GM23338 (cell line): ENCODE results near the gene SREK1IP1. TPM values are rescaled to one million over a fixed set of nuclear protein-coding genes. Genes with fewer than 3 reads are reported as not detected.

Source experiments
- ATAC-seq: fragments of 200-7000 bp; cut with Tn5 transposase; 3 replicates; pipeline ENCODE4 v1.9.1; 2020
- DNase-seq: peaks from one replicate; pipeline ENCODE4 v3.0.0-alpha.2; 2015; ENCODE audit warnings: low spot score
- H2AFZ ChIP-seq: fragments of 200-600 bp; sonication (generic); 2 replicates; pipeline ENCODE4 v1.8.0; 2016; ENCODE audit warnings: antibody characterized with exemption, mild to moderate bottlenecking, moderate library complexity
- H3F3A ChIP-seq: fragments of 200-600 bp; sonication (generic); replicated peaks from 2 replicates; pipeline ENCODE4 v1.8.0; 2017; ENCODE audit warnings: antibody characterized with exemption, mixed run types, low read depth
- H3K27ac ChIP-seq: fragments of 200-600 bp; sonication (generic); 2 replicates; pipeline ENCODE4 v1.6.1; 2016; ENCODE audit warnings: low read depth
- H3K27me3 ChIP-seq: fragments of 200-600 bp; sonication (generic); 2 replicates; pipeline ENCODE4 v1.8.0; 2016; ENCODE audit warnings: mild to moderate bottlenecking, mixed run types, moderate library complexity; ENCODE audit not compliant: insufficient read depth
- H3K36me3 ChIP-seq: fragments of 200-600 bp; sonication (generic); 2 replicates; pipeline ENCODE4 v1.8.0; 2016; ENCODE audit warnings: mild to moderate bottlenecking; ENCODE audit not compliant: insufficient read depth
- H3K4me1 ChIP-seq: fragments of 200-600 bp; sonication (generic); 2 replicates; pipeline ENCODE4 v1.8.0; 2016; ENCODE audit warnings: mild to moderate bottlenecking, moderate library complexity; ENCODE audit not compliant: insufficient read depth
- H3K4me2 ChIP-seq: fragments of 200-600 bp; sonication (generic); 2 replicates; pipeline ENCODE4 v1.7.1; 2017; ENCODE audit warnings: mixed run types
- H3K4me3 ChIP-seq: fragments of 200-600 bp; sonication (generic); 2 replicates; pipeline ENCODE4 v1.6.1; 2016; ENCODE audit warnings: mixed run types
- H3K79me2 ChIP-seq: fragments of 200-600 bp; sonication (generic); replicated peaks from 2 replicates; pipeline ENCODE4 v1.8.0; 2017; ENCODE audit warnings: mild to moderate bottlenecking; ENCODE audit not compliant: insufficient read depth
- H3K9me2 ChIP-seq: fragments of 200-600 bp; sonication (generic); 2 replicates; pipeline ENCODE4 v1.8.0; 2017; ENCODE audit not compliant: insufficient read depth
- H4K20me1 ChIP-seq: fragments of 200-600 bp; sonication (generic); replicated peaks from 2 replicates; pipeline ENCODE4 v1.8.0; 2017; ENCODE audit warnings: mild to moderate bottlenecking; ENCODE audit not compliant: insufficient read depth
- H3K27ac Mint-ChIP-seq: 2 replicates; pipeline ENCODE4 v1.8.0; 2020; ENCODE audit warnings: inconsistent platforms, mild to moderate bottlenecking, moderate library complexity, mixed read lengths
- H3K27me3 Mint-ChIP-seq: 3 replicates; pipeline ENCODE4 v1.8.0; 2022; ENCODE audit warnings: low read depth, mild to moderate bottlenecking, moderate library complexity, mixed read lengths, inconsistent platforms; ENCODE audit not compliant: insufficient read depth, poor library complexity
- H3K36me3 Mint-ChIP-seq: 3 replicates; pipeline ENCODE4 v1.8.0; 2021; ENCODE audit warnings: low read depth, mild to moderate bottlenecking, inconsistent platforms, moderate library complexity, mixed read lengths
- H3K4me1 Mint-ChIP-seq: 3 replicates; pipeline ENCODE4 v1.8.0; 2020; ENCODE audit warnings: mild to moderate bottlenecking, inconsistent platforms, mixed read lengths
- H3K4me3 Mint-ChIP-seq: 3 replicates; pipeline ENCODE4 v1.8.0; 2021; ENCODE audit warnings: moderate library complexity, mild to moderate bottlenecking, inconsistent platforms, mixed read lengths
- H3K9me3 Mint-ChIP-seq: 3 replicates; pipeline ENCODE4 v1.8.0; 2020; ENCODE audit warnings: moderate library complexity, mild to moderate bottlenecking, inconsistent platforms, mixed read lengths
- CREB1 ChIP-seq: fragments of 250-450 bp; sonication (Bioruptor Pico); IDR thresholded peaks from 2 replicates; pipeline ENCODE4 v1.5.0; 2020; ENCODE audit warnings: low read depth, mild to moderate bottlenecking, moderate library complexity
- EZH2phosphoT487 ChIP-seq: fragments of 200-600 bp; sonication (generic); IDR thresholded peaks from one replicate; pipeline ENCODE4 v1.8.1; 2018; ENCODE audit warnings: antibody characterized with exemption; ENCODE audit not compliant: unreplicated experiment
- polyA plus RNA-seq: library from polyadenylated mRNA; unstranded; fragments of >200 nt; fragmentation: Nextera tagmentation; extraction: Ambion mirVana; gene quantifications from 2 replicates; pipeline ENCODE4 v1.2.1, GENCODE V29; 2016
- total RNA-seq: library from RNA; depleted of rRNA; stranded (reverse); fragments of >200 nt; shearing (Covaris generic); gene quantifications from 2 replicates; pipeline ENCODE4 v1.2.3, GENCODE V29; 2014
- TF ChIP-seq, protein P1 (sequence below): fragments of 250-450 bp; sonication (Bioruptor Pico); IDR thresholded peaks from 2 replicates; pipeline ENCODE4 v1.5.0; 2020; ENCODE audit warnings: mild to moderate bottlenecking, moderate library complexity

The SREK1IP1 gene
- total and polyA plus RNA-seq, 2 experiments from 2014 or later, result 16.7 to 137 TPM

DNA sequence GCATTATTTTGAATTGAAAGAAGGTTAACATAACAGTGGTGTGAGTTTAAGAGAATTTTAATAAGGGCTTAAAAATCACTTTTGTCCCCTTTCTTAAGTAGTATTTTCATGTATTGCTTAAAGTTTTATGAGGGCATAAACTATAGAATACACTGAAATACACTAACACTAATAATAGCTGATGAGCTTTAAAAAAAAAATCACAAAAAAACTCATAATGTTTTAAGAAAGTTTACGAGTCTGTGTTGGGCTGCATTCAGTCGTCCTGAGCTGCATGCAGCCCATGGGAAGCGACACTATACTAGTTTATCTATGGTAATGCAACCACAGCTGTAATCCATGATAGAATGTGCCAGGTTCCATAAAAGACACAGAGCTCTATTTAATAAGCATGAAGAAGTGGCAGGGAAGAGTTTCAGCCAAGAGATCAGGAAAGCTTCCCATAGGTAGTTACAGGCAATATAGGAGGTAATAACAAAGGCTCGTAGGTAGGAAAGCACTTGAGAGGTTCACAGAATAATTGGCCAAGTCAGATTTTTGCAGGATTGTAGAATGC is 4.5 kb downstream of the SREK1IP1 start:
- H3K4me1 Mint-ChIP-seq, result peaks cover 34% of the 10 kb centered on the region

More for the DNA sequence above, 4.5 kb downstream of the SREK1IP1 start:
- Histone ChIP-seq H3K4me3 (no peak overlapping the region), H3K4me2 (no peak overlapping the region), H2AFZ (no peak overlapping the region), H3K4me1 (peaks cover 14% of the 10 kb centered on the region), H3K9me2 (no peaks in the 10 kb centered on the region), H3K36me3 (no peaks in the 10 kb centered on the region; the same call in none of the 2 replicates), H3F3A (no peaks in the 10 kb centered on the region), H3K27me3 (no peaks in the 10 kb centered on the region), H3K79me2 (peaks cover 93% of the 10 kb centered on the region), H4K20me1 (peaks cover 7% of the 10 kb centered on the region; the same call in 1 of the 2 replicates), H3K27ac (no peak overlapping the region)
- no peak overlapping the region for H3K4me3 Mint-ChIP-seq
- TF ChIP-seq CREB1 (CRISPR knock-in tag) (no peak), EZH2phosphoT487 (no peak)
- TF ChIP-seq, protein P1, sequence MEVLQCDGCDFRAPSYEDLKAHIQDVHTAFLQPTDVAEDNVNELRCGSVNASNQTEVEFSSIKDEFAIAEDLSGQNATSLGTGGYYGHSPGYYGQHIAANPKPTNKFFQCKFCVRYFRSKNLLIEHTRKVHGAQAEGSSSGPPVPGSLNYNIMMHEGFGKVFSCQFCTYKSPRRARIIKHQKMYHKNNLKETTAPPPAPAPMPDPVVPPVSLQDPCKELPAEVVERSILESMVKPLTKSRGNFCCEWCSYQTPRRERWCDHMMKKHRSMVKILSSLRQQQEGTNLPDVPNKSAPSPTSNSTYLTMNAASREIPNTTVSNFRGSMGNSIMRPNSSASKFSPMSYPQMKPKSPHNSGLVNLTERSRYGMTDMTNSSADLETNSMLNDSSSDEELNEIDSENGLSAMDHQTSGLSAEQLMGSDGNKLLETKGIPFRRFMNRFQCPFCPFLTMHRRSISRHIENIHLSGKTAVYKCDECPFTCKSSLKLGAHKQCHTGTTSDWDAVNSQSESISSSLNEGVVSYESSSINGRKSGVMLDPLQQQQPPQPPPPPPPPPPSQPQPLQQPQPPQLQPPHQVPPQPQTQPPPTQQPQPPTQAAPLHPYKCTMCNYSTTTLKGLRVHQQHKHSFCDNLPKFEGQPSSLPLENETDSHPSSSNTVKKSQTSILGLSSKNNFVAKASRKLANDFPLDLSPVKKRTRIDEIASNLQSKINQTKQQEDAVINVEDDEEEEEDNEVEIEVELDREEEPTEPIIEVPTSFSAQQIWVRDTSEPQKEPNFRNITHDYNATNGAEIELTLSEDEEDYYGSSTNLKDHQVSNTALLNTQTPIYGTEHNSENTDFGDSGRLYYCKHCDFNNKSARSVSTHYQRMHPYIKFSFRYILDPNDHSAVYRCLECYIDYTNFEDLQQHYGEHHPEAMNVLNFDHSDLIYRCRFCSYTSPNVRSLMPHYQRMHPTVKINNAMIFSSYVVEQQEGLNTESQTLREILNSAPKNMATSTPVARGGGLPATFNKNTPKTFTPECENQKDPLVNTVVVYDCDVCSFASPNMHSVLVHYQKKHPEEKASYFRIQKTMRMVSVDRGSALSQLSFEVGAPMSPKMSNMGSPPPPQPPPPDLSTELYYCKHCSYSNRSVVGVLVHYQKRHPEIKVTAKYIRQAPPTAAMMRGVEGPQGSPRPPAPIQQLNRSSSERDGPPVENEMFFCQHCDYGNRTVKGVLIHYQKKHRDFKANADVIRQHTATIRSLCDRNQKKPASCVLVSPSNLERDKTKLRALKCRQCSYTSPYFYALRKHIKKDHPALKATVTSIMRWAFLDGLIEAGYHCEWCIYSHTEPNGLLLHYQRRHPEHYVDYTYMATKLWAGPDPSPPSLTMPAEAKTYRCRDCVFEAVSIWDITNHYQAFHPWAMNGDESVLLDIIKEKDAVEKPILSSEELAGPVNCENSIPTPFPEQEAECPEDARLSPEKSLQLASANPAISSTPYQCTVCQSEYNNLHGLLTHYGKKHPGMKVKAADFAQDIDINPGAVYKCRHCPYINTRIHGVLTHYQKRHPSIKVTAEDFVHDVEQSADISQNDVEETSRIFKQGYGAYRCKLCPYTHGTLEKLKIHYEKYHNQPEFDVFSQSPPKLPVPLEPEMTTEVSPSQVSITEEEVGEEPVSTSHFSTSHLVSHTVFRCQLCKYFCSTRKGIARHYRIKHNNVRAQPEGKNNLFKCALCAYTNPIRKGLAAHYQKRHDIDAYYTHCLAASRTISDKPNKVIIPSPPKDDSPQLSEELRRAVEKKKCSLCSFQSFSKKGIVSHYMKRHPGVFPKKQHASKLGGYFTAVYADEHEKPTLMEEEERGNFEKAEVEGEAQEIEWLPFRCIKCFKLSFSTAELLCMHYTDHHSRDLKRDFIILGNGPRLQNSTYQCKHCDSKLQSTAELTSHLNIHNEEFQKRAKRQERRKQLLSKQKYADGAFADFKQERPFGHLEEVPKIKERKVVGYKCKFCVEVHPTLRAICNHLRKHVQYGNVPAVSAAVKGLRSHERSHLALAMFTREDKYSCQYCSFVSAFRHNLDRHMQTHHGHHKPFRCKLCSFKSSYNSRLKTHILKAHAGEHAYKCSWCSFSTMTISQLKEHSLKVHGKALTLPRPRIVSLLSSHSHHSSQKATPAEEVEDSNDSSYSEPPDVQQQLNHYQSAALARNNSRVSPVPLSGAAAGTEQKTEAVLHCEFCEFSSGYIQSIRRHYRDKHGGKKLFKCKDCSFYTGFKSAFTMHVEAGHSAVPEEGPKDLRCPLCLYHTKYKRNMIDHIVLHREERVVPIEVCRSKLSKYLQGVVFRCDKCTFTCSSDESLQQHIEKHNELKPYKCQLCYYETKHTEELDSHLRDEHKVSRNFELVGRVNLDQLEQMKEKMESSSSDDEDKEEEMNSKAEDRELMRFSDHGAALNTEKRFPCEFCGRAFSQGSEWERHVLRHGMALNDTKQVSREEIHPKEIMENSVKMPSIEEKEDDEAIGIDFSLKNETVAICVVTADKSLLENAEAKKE (CRISPR knock-in tag), result no peak
- H3K27me3 Mint-ChIP-seq, result no peaks in the 10 kb centered on the region
- no peak overlapping the region; the same call in 1 of the 2 replicates for H3K27ac Mint-ChIP-seq
- ATAC-seq (no peak), DNase-seq (no peak)
- H3K36me3 Mint-ChIP-seq, result peaks cover 23% of the 10 kb centered on the region
- H3K9me3 Mint-ChIP-seq, result no peaks in the 10 kb centered on the region
